PC-3 (cell line): ENCODE results near the gene FBXO15.

Source experiments
- EZH2 ChIP-seq: fragments of 300-600 bp; sonication (generic); IDR thresholded peaks from one replicate; pipeline ENCODE4 v1.6.1; 2017; ENCODE audit warnings: antibody characterized with exemption, mild to moderate bottlenecking, low read length; ENCODE audit not compliant: unreplicated experiment
- TF ChIP-seq, protein P1 (sequence below): fragments of 300-600 bp; sonication (generic); conservative IDR thresholded peaks from 2 replicates; pipeline ENCODE4 v1.5.1; 2017; ENCODE audit warnings: antibody characterized with exemption, low read depth, mild to moderate bottlenecking, low read length

DNA sequence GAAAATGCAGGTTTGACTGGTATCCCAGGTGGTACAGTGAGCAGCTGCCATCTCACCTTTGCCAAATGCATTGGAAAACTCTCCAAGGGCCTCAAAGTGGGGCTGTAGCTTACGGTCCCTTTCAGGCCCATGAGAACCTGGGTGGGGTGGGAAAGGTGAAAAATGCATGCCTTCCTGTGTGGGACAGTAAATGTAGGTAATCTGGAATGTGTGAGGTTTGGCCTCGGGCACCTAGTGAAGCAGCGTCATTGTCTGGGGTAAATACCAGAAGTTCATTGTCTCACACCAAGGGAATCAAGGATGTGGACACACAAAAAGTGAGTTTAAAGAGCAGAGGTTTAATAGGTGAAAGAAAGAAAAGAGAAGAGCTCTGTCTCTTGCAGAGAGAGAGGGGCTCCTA is 37.2 kb upstream of the FBXO15 start:
- TF ChIP-seq, protein P1, sequence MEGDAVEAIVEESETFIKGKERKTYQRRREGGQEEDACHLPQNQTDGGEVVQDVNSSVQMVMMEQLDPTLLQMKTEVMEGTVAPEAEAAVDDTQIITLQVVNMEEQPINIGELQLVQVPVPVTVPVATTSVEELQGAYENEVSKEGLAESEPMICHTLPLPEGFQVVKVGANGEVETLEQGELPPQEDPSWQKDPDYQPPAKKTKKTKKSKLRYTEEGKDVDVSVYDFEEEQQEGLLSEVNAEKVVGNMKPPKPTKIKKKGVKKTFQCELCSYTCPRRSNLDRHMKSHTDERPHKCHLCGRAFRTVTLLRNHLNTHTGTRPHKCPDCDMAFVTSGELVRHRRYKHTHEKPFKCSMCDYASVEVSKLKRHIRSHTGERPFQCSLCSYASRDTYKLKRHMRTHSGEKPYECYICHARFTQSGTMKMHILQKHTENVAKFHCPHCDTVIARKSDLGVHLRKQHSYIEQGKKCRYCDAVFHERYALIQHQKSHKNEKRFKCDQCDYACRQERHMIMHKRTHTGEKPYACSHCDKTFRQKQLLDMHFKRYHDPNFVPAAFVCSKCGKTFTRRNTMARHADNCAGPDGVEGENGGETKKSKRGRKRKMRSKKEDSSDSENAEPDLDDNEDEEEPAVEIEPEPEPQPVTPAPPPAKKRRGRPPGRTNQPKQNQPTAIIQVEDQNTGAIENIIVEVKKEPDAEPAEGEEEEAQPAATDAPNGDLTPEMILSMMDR = no peak
- TF ChIP-seq EZH2 = no peak
